Adrenal gland (tissue), 12 donors: Measurements from ENCODE around the gene PKDREJ. TPM values are rescaled to one million over a fixed set of nuclear protein-coding genes. Genes with fewer than 3 reads are reported as not detected.

Experiments
- DNase-seq, 7 donors: peaks; one replicate each; pipeline ENCODE4 v3.0.0-alpha.2; 2019 to 2020
- H3K27ac ChIP-seq, 5 donors: fragments of 200-600 bp; sonication (generic) in 4 of 5; 1 replicate in 3 of 5; 2 replicates in 2 of 5; pipeline versions ENCODE4 v1.5.1 to v1.8.0; 2016 to 2020; ENCODE audit warnings: mild to moderate bottlenecking in 1 of 5
- H3K27me3 ChIP-seq: fragments of 200-600 bp; 2 replicates; pipeline ENCODE4 v1.8.0; 2021
- H3K36me3 ChIP-seq, 2 donors: fragments of 200-600 bp; replicated peaks in 1 of 2; 1 replicate in 1 of 2; 2 replicates in 1 of 2; pipeline versions ENCODE4 v1.5.1 to v1.8.0; 2018 to 2022
- H3K4me1 ChIP-seq, 2 donors: fragments of 200-600 bp; replicated peaks in 1 of 2; 1 replicate in 1 of 2; 2 replicates in 1 of 2; pipeline versions ENCODE4 v1.5.1 to v1.8.0; 2018 to 2021
- H3K4me3 ChIP-seq, 4 donors: fragments of 200-600 bp; sonication (generic) in 3 of 4; one replicate each; pipeline ENCODE4 v1.5.1; 2016 to 2018
- H3K9me3 ChIP-seq, 3 donors: fragments of 200-600 bp; sonication (generic) in 1 of 3; replicated peaks in 1 of 3; 1 replicate in 2 of 3; 2 replicates in 1 of 3; pipeline versions ENCODE4 v1.5.1 to v1.8.0; 2016 to 2021
- CTCF ChIP-seq, 6 experiments: fragments of 450-650 bp in 4 of 6; fragments of 200-600 bp in 2 of 6; sonication (generic) in 1 of 6; IDR thresholded peaks; 1 replicate in 5 of 6; 2 replicates in 1 of 6; pipeline versions ENCODE4 v1.5.1 to v1.8.0; 2016 to 2021; ENCODE audit warnings: antibody characterized with exemption in 6 of 6, mild to moderate bottlenecking in 2 of 6, moderate library complexity in 1 of 6
- POLR2A ChIP-seq, 2 donors: fragments of 450-650 bp; IDR thresholded peaks; one replicate each; pipeline ENCODE4 v1.6.1; 2017; ENCODE audit warnings: antibody characterized with exemption in 2 of 2, mild to moderate bottlenecking in 2 of 2, moderate library complexity in 1 of 2
- WGBS, 4 donors: extraction: QIAGEN DNeasy Blood & Tissue Kit in 2 of 4; methylation state at CpG; one replicate each; pipeline versions ENCODE4 v1.1.5 to v1.1.7; 2013 to 2017; 5-methylcytosine and 5-hydroxymethylcytosine counted together
- intact Hi-C, 2 donors: fragments of 100-400 bp; cut with DNase I; formaldehyde crosslinking; loops; one replicate each; pipeline versions ENCODE4 v1.14.1 to v1.15.0; 2022 to 2023
- polyA plus RNA-seq, 3 donors: library from polyadenylated mRNA; stranded (reverse); fragments of 200-250 nt in 2 of 3; fragments of 350-450 nt in 1 of 3; fragmentation: Illumina TruSeq in 1 of 3; extraction: RNeasy Lipid Tissue Mini Kit (QIAGEN cat#74804) in 1 of 3; gene quantifications; one replicate each; pipeline ENCODE4 v1.2.3, GENCODE V29; 2013 to 2014
- total RNA-seq, 9 donors: library from RNA; depleted of rRNA in 4 of 9; stranded (reverse); fragments of >200 nt in 4 of 9; fragments of 120-200 nt in 1 of 9; fragmentation: NEBNext Ultra II Directional in 1 of 9; extraction: Animal tissue kit (Norgen Biotek cat#: 25700) in 1 of 9; gene quantifications; one replicate each; pipeline versions ENCODE4 v1.1.0 to v1.2.4, GENCODE V29; 2013 to 2023
- donor health status: healthy with polysubstance abuse.
- donor health status: Bipolar disorder and iron deficiency.
- donor health status: DM: yes; HTN: yes; CAD: no.
- donor health status: DM: no; HTN: no; CAD: no.
- donor health status: DM: no; HTN: no; CAD: no.
- donor health status: DM: yes; HTN: yes; CAD: no.

The PKDREJ gene
- total and polyA plus RNA-seq, 12 donors = under 0.01 to 0.11 (median 0.05) TPM; not detected in 2

- no peak overlapping the region for H3K4me3 ChIP-seq
- no peaks in the 10 kb centered on the region for H3K4me1 ChIP-seq
- DNase-seq = no peak
- 93 to 98% (median 97%) methylated on average over 4 of the region's 4 CpGs for WGBS, 4 donors
- TF ChIP-seq POLR2A (IDR thresholded peaks at IDR 0.05) (no peak), CTCF (IDR thresholded peaks at IDR 0.05) (no peak)
- intact Hi-C loops = no loop called here
- H3K27ac ChIP-seq = no peak overlapping the region
- H3K27me3 ChIP-seq = no peaks in the 10 kb centered on the region
- peaks cover 0 to 41% of the 10 kb centered on the region in 2 donors for H3K36me3 ChIP-seq
- H3K9me3 ChIP-seq = peaks cover 0 to 7% (median 0%) of the 10 kb centered on the region in 3 donors
These were observed 50.1 kb downstream of the PKDREJ start for GRCh38 chr22:46213052-46213451.

GRCh38 chr22:46212195-46212594 is 50.9 kb downstream of the PKDREJ start:
- Histone ChIP-seq H3K4me1 (no peaks in the 10 kb centered on the region), H3K36me3 (peaks cover 0 to 36% of the 10 kb centered on the region in 2 donors), H3K9me3 (peaks cover 0 to 7% (median 0%) of the 10 kb centered on the region in 3 donors), H3K27ac (no peak overlapping the region), H3K4me3 (no peak overlapping the region), H3K27me3 (no peaks in the 10 kb centered on the region)
- intact Hi-C loops = no loop called here
- WGBS, 4 donors = 93 to 96% (median 94%) methylated on average over 4 of the region's 4 CpGs
- TF ChIP-seq POLR2A (IDR thresholded peaks at IDR 0.05) (no peak), CTCF (IDR thresholded peaks at IDR 0.05) (no peak)
- no peak for DNase-seq

- peaks cover 0 to 7% (median 0%) of the 10 kb centered on the region in 3 donors for H3K9me3 ChIP-seq
- H3K27ac ChIP-seq = no peak overlapping the region
- H3K36me3 ChIP-seq = peaks cover 0 to 13% of the 10 kb centered on the region in 2 donors
- DNase-seq = no peak
- no peaks in the 10 kb centered on the region for H3K27me3 ChIP-seq
- intact Hi-C loops = no loop called here
- no peak overlapping the region for H3K4me3 ChIP-seq
- no peaks in the 10 kb centered on the region for H3K4me1 ChIP-seq
- no peak for TF ChIP-seq CTCF (IDR thresholded peaks at IDR 0.05)
- TF ChIP-seq POLR2A (IDR thresholded peaks at IDR 0.05) = no peak
- WGBS, 4 donors = 94 to 100% (median 100%) methylated on average over 1 of the region's 1 CpG
These were observed 53.9 kb downstream of the PKDREJ start for GRCh38 chr22:46209262-46209661.

Other genes starting within 250 kb of the PKDREJ start
- 100 to 1,000 TPM in 1 of 9 donors, 10 to 100 TPM in 8; 26.1 to 208 (median 38.8) TPM for gene PPARA, start 112.8 kb downstream of the PKDREJ start, total RNA-seq
- gene PPARA, start 112.8 kb downstream of the PKDREJ start, polyA plus RNA-seq = 10 to 100 TPM in 1 of 3 donors, 1 to 10 TPM in 2; 5.1 to 17.0 (median 8.4) TPM
- gene CDPF1, start 13.1 kb downstream of the PKDREJ start, total RNA-seq = 10 to 100 TPM; 10.8 to 20.4 (median 13.8) TPM
- gene CDPF1, start 13.1 kb downstream of the PKDREJ start, polyA plus RNA-seq = 10 to 100 TPM; 10.2 to 32.9 (median 26.9) TPM
- 100 to 1,000 TPM in 1 of 9 donors, 10 to 100 TPM in 8; 36.7 to 111 (median 44.3) TPM for gene TTC38, start 4.7 kb upstream of the PKDREJ start, total RNA-seq
- gene TTC38, start 4.7 kb upstream of the PKDREJ start, polyA plus RNA-seq = 10 to 100 TPM; 24.0 to 31.1 (median 27.2) TPM
- 1 to 10 TPM in 5 of 9 donors, under 1 TPM in 4; 0.06 to 5.7 (median 1.1) TPM for gene GTSE1, start 33.5 kb upstream of the PKDREJ start, total RNA-seq
- 1 to 10 TPM in 2 of 3 donors, under 1 TPM in 1; 0.80 to 1.0 (median 1.0) TPM for gene GTSE1, start 33.5 kb upstream of the PKDREJ start, polyA plus RNA-seq
- gene TRMU, start 72.4 kb upstream of the PKDREJ start, total RNA-seq = 10 to 100 TPM; 20.2 to 48.0 (median 34.6) TPM
- gene TRMU, start 72.4 kb upstream of the PKDREJ start, polyA plus RNA-seq = 100 to 1,000 TPM in 1 of 3 donors, 10 to 100 TPM in 2; 26.6 to 107 (median 56.6) TPM